Lower lobe of right lung (tissue), 2 donors: ENCODE results near the gene RNF215. TPM values are rescaled to one million over a fixed set of nuclear protein-coding genes. Genes with fewer than 3 reads are reported as not detected.
"Not testable (repeated sequence)": the region's sequence is repeated elsewhere in the genome, so short reads cannot be mapped to it uniquely, and the experiment has no call there.

ENCODE experiments used
- ATAC-seq, 2 donors: fragments of 200-7000 bp; cut with Tn5 transposase; one replicate each; pipeline ENCODE4 v1.9.1; 2020 to 2022; ENCODE audit warnings: mild to moderate bottlenecking in 2 of 2, moderate library complexity in 2 of 2
- DNase-seq: peaks from one replicate; pipeline ENCODE4 v3.0.0-alpha.2; 2020
- H3K27ac ChIP-seq: fragments of 200-600 bp; one replicate; pipeline ENCODE4 v1.8.0; 2022
- H3K27me3 ChIP-seq: fragments of 200-600 bp; one replicate; pipeline ENCODE4 v1.8.0; 2022; ENCODE audit warnings: low read depth
- H3K36me3 ChIP-seq: fragments of 200-600 bp; one replicate; pipeline ENCODE4 v1.8.0; 2022; ENCODE audit warnings: mild to moderate bottlenecking
- H3K4me1 ChIP-seq: fragments of 200-600 bp; one replicate; pipeline ENCODE4 v1.8.0; 2022
- H3K4me3 ChIP-seq: fragments of 200-600 bp; one replicate; pipeline ENCODE4 v1.8.0; 2022; ENCODE audit warnings: mild to moderate bottlenecking
- H3K9me3 ChIP-seq: fragments of 200-600 bp; one replicate; pipeline ENCODE4 v1.8.0; 2022
- CTCF ChIP-seq: fragments of 200-600 bp; IDR thresholded peaks from one replicate; pipeline ENCODE4 v1.8.0; 2022; ENCODE audit warnings: antibody characterized with exemption, mild to moderate bottlenecking
- intact Hi-C: fragments of 100-400 bp; cut with DNase I; formaldehyde crosslinking; loops from one replicate; pipeline ENCODE4 v1.11.0; 2022
- total RNA-seq: library from RNA; stranded (reverse); fragmentation: NEBNext Ultra II Directional; extraction: Animal tissue kit (Norgen Biotek cat#: 25700); gene quantifications from one replicate; pipeline ENCODE4 v1.2.1, GENCODE V29; 2021
- donor health status: DM: no; HTN: yes; CAD: no; lungs with severe emphysema.

Gene RNF215
- total RNA-seq, 1 donor from 2014 or later, result 13.6 TPM

DNA sequence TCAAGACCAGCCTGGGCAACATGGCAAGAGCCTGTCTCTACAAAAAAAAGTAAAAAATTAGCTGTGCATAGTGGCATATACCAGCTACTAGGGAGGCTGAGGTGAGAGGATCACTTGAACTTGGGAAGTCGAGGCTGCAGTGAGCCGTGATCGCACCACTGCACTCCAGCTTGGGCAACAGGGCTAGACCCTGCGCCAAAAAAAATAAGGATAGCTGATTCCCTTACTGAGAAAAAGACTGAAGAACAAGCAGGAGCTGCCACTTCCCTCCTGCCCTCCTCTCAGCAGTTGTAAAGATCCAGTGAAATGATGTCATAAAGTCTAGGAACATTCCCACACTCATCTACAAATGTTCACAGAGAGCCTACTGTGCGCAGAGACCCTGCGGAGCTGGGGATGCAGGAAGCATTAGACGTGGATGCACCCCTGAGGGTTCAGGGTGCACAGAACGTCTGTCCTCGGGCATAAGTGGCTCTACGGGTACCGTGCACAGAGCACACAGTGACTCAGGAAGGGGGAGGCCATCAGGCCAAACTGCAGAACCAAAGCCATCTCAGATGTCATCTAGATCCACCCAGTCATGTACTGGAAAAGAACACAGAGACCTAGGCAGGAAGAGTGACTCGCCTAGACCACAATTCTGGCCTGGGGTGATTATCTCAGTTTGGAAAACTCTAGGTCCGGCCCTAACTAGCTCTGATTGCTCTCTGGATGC, 21.3 kb upstream of the RNF215 start:
- no peak overlapping the region for H3K27ac ChIP-seq
- TF ChIP-seq CTCF, result no peak
- H3K27me3 ChIP-seq, result no peaks in the 10 kb centered on the region
- ATAC-seq, result no peak
- no peak overlapping the region for H3K4me3 ChIP-seq
- intact Hi-C loops, result no loop called here
- H3K9me3 ChIP-seq, result no peaks in the 10 kb centered on the region
- DNase-seq, result no peak
- peaks cover 43% of the 10 kb centered on the region for H3K36me3 ChIP-seq
- H3K4me1 ChIP-seq, result no peaks in the 10 kb centered on the region

DNA sequence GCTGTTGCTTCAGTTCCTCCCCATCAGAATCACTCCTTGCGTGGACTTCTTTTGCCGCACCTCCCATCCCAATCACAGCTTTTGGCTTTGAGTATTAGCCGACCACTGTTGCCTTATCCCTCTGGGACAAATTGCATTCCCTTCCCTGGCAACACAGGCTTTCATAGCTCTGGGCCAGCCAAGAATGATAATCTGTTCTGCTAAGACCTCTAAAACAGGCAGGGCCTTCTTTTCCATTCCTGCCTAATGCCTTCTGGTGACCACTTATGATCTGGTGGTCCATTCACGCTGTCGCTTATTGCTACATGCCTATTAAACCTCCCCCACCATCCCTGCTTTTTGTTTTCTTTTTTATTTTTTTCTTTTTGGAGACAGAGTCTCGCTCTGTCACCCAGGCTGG, 19.2 kb upstream of the RNF215 start:
- H3K9me3 ChIP-seq, result no peaks in the 10 kb centered on the region
- H3K27ac ChIP-seq, result no peak overlapping the region
- ATAC-seq (no peak), DNase-seq (no peak)
- no peaks in the 10 kb centered on the region for H3K4me1 ChIP-seq
- H3K27me3 ChIP-seq, result no peaks in the 10 kb centered on the region
- TF ChIP-seq CTCF, result no peak
- intact Hi-C loops, result no loop called here
- peaks cover 39% of the 10 kb centered on the region for H3K36me3 ChIP-seq
- H3K4me3 ChIP-seq, result no peak overlapping the region

GRCh38 chr22:30405731-30406130, 18.5 kb upstream of the RNF215 start:
- intact Hi-C loops, result no loop called here
- Histone ChIP-seq H3K27ac (no peak overlapping the region), H3K4me3 (no peak overlapping the region), H3K27me3 (no peaks in the 10 kb centered on the region), H3K9me3 (no peaks in the 10 kb centered on the region), H3K4me1 (no peaks in the 10 kb centered on the region), H3K36me3 (peaks cover 33% of the 10 kb centered on the region)
- DNase-seq, result no peak
- TF ChIP-seq CTCF, result no peak
- ATAC-seq, result no peak

GRCh38 chr22:30404307-30404706, 17.1 kb upstream of the RNF215 start:
- Histone ChIP-seq H3K4me1 (no peaks in the 10 kb centered on the region), H3K9me3 (no peaks in the 10 kb centered on the region), H3K27me3 (no peaks in the 10 kb centered on the region), H3K36me3 (peaks cover 19% of the 10 kb centered on the region), H3K4me3 (no peak overlapping the region), H3K27ac (no peak overlapping the region)
- no peak for DNase-seq
- no peak for TF ChIP-seq CTCF
- intact Hi-C loops, result no loop called here
- ATAC-seq, result no peak

GRCh38 chr22:30402766-30403104, 15.5 kb upstream of the RNF215 start:
- intact Hi-C loops, ATAC-seq, H3K9me3 ChIP-seq, H3K27ac ChIP-seq, H3K4me3 ChIP-seq, DNase-seq, H3K27me3 ChIP-seq: not testable (repeated sequence)
- Histone ChIP-seq H3K36me3 (peaks cover 13% of the 10 kb centered on the region), H3K4me1 (peaks cover 13% of the 10 kb centered on the region)

DNA sequence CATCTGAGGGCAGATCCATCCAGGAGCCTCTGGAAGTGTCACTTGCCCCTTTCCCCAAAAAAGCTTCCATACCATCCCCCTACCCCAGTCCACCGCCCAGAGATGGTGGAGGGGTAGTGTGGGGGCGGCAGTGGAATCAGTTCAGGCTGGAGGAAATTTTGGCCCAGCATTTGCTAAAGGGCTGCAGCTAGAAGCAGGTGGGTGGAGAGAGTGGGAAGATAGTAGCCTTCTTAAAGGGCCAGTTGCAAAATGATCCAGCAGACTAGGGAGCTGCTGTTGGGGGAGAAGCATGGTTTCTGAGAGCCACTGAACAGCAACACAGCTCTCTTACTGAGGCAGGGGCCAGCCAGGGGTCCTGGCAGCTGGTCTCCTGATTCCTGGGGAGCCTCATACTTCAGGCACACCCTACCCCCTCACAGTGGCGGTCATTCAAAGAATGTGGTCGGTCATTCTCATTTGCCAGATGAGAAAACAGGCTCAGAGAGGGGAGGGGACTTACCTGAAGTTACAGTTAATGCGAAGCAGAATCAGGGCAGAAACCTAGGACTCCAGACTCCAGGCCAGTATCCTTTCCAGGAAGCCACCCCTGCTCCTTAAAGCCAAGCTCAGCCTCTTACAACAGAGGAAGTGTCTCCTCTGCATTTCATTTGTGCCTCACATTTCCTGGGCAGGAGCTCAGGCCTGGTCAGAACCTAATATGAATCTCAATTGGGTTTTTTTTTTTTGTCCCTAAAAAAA, 15.0 kb upstream of the RNF215 start:
- TF ChIP-seq CTCF, result no peak
- no peak overlapping the region for H3K4me3 ChIP-seq
- no peaks in the 10 kb centered on the region for H3K9me3 ChIP-seq
- peaks cover 8% of the 10 kb centered on the region for H3K36me3 ChIP-seq
- H3K4me1 ChIP-seq, result peaks cover 18% of the 10 kb centered on the region
- no peak for ATAC-seq
- H3K27me3 ChIP-seq, result peaks cover 12% of the 10 kb centered on the region
- no peak overlapping the region for H3K27ac ChIP-seq
- intact Hi-C loops, result no loop called here
- DNase-seq, result no peak

DNA sequence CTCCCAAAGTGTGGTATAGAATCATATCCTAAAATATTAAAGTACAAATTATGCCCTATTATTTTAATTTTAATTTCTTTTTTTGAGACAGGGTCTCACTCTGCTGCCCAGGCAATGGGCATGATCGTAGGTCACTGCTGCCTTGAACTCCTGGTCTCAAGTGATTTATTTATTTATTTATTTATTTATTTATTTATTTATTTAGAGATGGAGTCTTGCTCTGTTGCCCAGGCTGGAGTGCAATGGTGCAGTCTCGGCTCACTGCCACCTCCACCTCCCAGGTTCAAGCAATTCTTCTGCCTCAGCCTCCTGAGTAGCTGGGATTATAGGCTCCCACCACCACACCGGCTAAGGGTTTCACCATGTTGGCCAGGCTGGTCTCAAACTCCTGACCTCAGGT, 13.8 kb upstream of the RNF215 start:
- H3K9me3 ChIP-seq, H3K4me3 ChIP-seq, intact Hi-C loops, H3K36me3 ChIP-seq, H3K27ac ChIP-seq, ATAC-seq, DNase-seq: not testable (repeated sequence)
- peaks cover 22% of the 10 kb centered on the region for H3K27me3 ChIP-seq
- peaks cover 29% of the 10 kb centered on the region for H3K4me1 ChIP-seq
